ENCODE data around the gene SLC5A9. TPM values are rescaled to one million over a fixed set of nuclear protein-coding genes. Genes with fewer than 3 reads are reported as not detected.
"Not testable (repeated sequence)": the region's sequence is repeated elsewhere in the genome, so short reads cannot be mapped to it uniquely, and the experiment has no call there.

Gene SLC5A9
- total RNA-seq, 3 donors from 2014 or later, result not detected

- not testable (repeated sequence) for H3K36me3 Mint-ChIP-seq (ENCODE audit: insufficient read depth); H3K4me1 Mint-ChIP-seq (ENCODE audit: low read depth); H3K27me3 Mint-ChIP-seq (ENCODE audit: low read depth); H3K4me3 Mint-ChIP-seq; DNase-seq; ATAC-seq; H3K9me3 Mint-ChIP-seq
Observed at GRCh38 chr1:48284696-48285420, 62.3 kb downstream of the SLC5A9 start.

GRCh38 chr1:48285525-48285924 is 63.0 kb downstream of the SLC5A9 start:
- H3K4me3 Mint-ChIP-seq, result no peak overlapping the region
- H3K36me3 Mint-ChIP-seq (ENCODE audit: insufficient read depth), result no peaks in the 10 kb centered on the region
- ATAC-seq, result no peak
- no peak for DNase-seq
- H3K4me1 Mint-ChIP-seq (ENCODE audit: low read depth), result no peaks in the 10 kb centered on the region
- peaks cover under 1% of the 10 kb centered on the region for H3K9me3 Mint-ChIP-seq
- no peaks in the 10 kb centered on the region for H3K27me3 Mint-ChIP-seq (ENCODE audit: low read depth)

GRCh38 chr1:48291421-48291820 is 68.9 kb downstream of the SLC5A9 start:
- DNase-seq, result no peak
- H3K9me3 Mint-ChIP-seq, result no peaks in the 10 kb centered on the region
- ATAC-seq, result no peak
- H3K4me1 Mint-ChIP-seq (ENCODE audit: low read depth), result no peaks in the 10 kb centered on the region
- H3K36me3 Mint-ChIP-seq (ENCODE audit: insufficient read depth), result no peaks in the 10 kb centered on the region
- no peaks in the 10 kb centered on the region for H3K27me3 Mint-ChIP-seq (ENCODE audit: low read depth)
- no peak overlapping the region for H3K4me3 Mint-ChIP-seq

- no peak for ATAC-seq
- H3K4me3 Mint-ChIP-seq, result no peak overlapping the region
- no peaks in the 10 kb centered on the region for H3K9me3 Mint-ChIP-seq
- H3K36me3 Mint-ChIP-seq (ENCODE audit: insufficient read depth), result no peaks in the 10 kb centered on the region
- H3K27me3 Mint-ChIP-seq (ENCODE audit: low read depth), result no peaks in the 10 kb centered on the region
- no peaks in the 10 kb centered on the region for H3K4me1 Mint-ChIP-seq (ENCODE audit: low read depth)
- no peak for DNase-seq
Observed at GRCh38 chr1:48292706-48293105, 70.2 kb downstream of the SLC5A9 start.

GRCh38 chr1:48294094-48294493 is 71.6 kb downstream of the SLC5A9 start:
- H3K27me3 Mint-ChIP-seq (ENCODE audit: low read depth); H3K4me1 Mint-ChIP-seq (ENCODE audit: low read depth); ATAC-seq; H3K4me3 Mint-ChIP-seq; DNase-seq; H3K36me3 Mint-ChIP-seq (ENCODE audit: insufficient read depth); H3K9me3 Mint-ChIP-seq: not testable (repeated sequence)

- Mint-ChIP-seq H3K36me3 (ENCODE audit: insufficient read depth) (no peaks in the 10 kb centered on the region), H3K4me1 (ENCODE audit: low read depth) (no peaks in the 10 kb centered on the region), H3K4me3 (no peak overlapping the region), H3K9me3 (peaks cover under 1% of the 10 kb centered on the region), H3K27me3 (ENCODE audit: low read depth) (no peaks in the 10 kb centered on the region)
- no peak for ATAC-seq
- no peak for DNase-seq
Observed at GRCh38 chr1:48294656-48295055, 72.1 kb downstream of the SLC5A9 start.

Other genes starting within 250 kb of the SLC5A9 start
- not detected for gene TRABD2B, start 225.3 kb upstream of the SLC5A9 start, total RNA-seq
- 1 to 10 TPM in 2 of 3 donors, under 1 TPM in 1; 0.38 to 1.7 (median 1.3) TPM for gene SPATA6, start 249.5 kb downstream of the SLC5A9 start, total RNA-seq

All from activated T-cell treated with anti-CD3 and anti-CD28 coated beads, Interleukin-2, amount 50 U/mL, for 4 hours (primary cell).